GM19468 (cell line): ENCODE measurements around the gene ASB6.

Experiments used
- ATAC-seq: cut with Tn5 transposase; IDR thresholded peaks from one replicate; pipeline ENCODE4 v1.9.1; 2021; ENCODE audit warnings: mild to moderate bottlenecking, moderate library complexity, moderate number of reproducible peaks; ENCODE audit not compliant: unreplicated experiment; ENCODE audit errors: extremely low read depth

ASB6 gene

GRCh38 chr9:129610473-129611306 is 31.3 kb downstream of the ASB6 start:
- ATAC-seq: no peak

- no peak for ATAC-seq
Observed at GRCh38 chr9:129610213-129610472, 31.8 kb downstream of the ASB6 start.

GRCh38 chr9:129609486-129610212 is 32.3 kb downstream of the ASB6 start:
- no peak for ATAC-seq

- no peak for ATAC-seq
Observed at GRCh38 chr9:129608561-129609481, 33.1 kb downstream of the ASB6 start.

GRCh38 chr9:129607027-129607387 is 34.9 kb downstream of the ASB6 start:
- no peak for ATAC-seq

GRCh38 chr9:129606161-129607026 is 35.6 kb downstream of the ASB6 start:
- no peak for ATAC-seq

GRCh38 chr9:129604766-129605163 is 37.2 kb downstream of the ASB6 start:
- ATAC-seq: no peak

GRCh38 chr9:129604056-129604765 is 37.7 kb downstream of the ASB6 start:
- ATAC-seq: no peak

- no peak for ATAC-seq
Observed at GRCh38 chr9:129602598-129603415, 39.1 kb downstream of the ASB6 start.

GRCh38 chr9:129601082-129601674 is 40.8 kb downstream of the ASB6 start:
- no peak for ATAC-seq

GRCh38 chr9:129598089-129598596 is 43.8 kb downstream of the ASB6 start:
- no peak for ATAC-seq

GRCh38 chr9:129597355-129598088 is 44.4 kb downstream of the ASB6 start:
- no peak for ATAC-seq

GRCh38 chr9:129596541-129597331 is 45.2 kb downstream of the ASB6 start:
- no peak for ATAC-seq

GRCh38 chr9:129595903-129596540 is 45.9 kb downstream of the ASB6 start:
- no peak for ATAC-seq

GRCh38 chr9:129595311-129595741 is 46.6 kb downstream of the ASB6 start:
- no peak for ATAC-seq

GRCh38 chr9:129594632-129595031 is 47.3 kb downstream of the ASB6 start:
- ATAC-seq: no peak
